ENCODE measurements around the gene BCS1L. TPM values are rescaled to one million over a fixed set of nuclear protein-coding genes. Genes with fewer than 3 reads are reported as not detected.

BCS1L gene
- total RNA-seq, 1 donor from 2014 or later: 45.2 TPM

- no peak overlapping the region for H3K27ac Mint-ChIP-seq (ENCODE audit: unreplicated experiment)
- H3K9me3 Mint-ChIP-seq: no peaks in the 10 kb centered on the region
- TF ChIP-seq, protein P1, sequence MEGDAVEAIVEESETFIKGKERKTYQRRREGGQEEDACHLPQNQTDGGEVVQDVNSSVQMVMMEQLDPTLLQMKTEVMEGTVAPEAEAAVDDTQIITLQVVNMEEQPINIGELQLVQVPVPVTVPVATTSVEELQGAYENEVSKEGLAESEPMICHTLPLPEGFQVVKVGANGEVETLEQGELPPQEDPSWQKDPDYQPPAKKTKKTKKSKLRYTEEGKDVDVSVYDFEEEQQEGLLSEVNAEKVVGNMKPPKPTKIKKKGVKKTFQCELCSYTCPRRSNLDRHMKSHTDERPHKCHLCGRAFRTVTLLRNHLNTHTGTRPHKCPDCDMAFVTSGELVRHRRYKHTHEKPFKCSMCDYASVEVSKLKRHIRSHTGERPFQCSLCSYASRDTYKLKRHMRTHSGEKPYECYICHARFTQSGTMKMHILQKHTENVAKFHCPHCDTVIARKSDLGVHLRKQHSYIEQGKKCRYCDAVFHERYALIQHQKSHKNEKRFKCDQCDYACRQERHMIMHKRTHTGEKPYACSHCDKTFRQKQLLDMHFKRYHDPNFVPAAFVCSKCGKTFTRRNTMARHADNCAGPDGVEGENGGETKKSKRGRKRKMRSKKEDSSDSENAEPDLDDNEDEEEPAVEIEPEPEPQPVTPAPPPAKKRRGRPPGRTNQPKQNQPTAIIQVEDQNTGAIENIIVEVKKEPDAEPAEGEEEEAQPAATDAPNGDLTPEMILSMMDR (conservative IDR thresholded peaks at IDR 0.05): no peak
- peaks cover 9% of the 10 kb centered on the region for H3K36me3 Mint-ChIP-seq (ENCODE audit: low read depth)
- peak overlapping the region; percentile 32 for H3K4me3 Mint-ChIP-seq
- peaks cover 8% of the 10 kb centered on the region for H3K4me1 Mint-ChIP-seq
- H3K27me3 Mint-ChIP-seq (ENCODE audit: low read depth): no peaks in the 10 kb centered on the region
- no peak for DNase-seq (ENCODE audit: low read depth, low spot score)
Measured at GRCh38 chr2:218664653-218665052, 5.2 kb downstream of the BCS1L start.

- Mint-ChIP-seq H3K9me3 (no peaks in the 10 kb centered on the region), H3K4me3 (peak overlapping the region; percentile 97), H3K27ac (ENCODE audit: unreplicated experiment) (peak overlapping the region; percentile 99), H3K4me1 (peaks cover 20% of the 10 kb centered on the region), H3K27me3 (ENCODE audit: low read depth) (no peaks in the 10 kb centered on the region), H3K36me3 (ENCODE audit: low read depth) (peaks cover 2% of the 10 kb centered on the region)
- no peak for DNase-seq (ENCODE audit: low read depth, low spot score)
- TF ChIP-seq, protein P1 (conservative IDR thresholded peaks at IDR 0.05): no peak
Measured at GRCh38 chr2:218671097-218671653, 11.7 kb downstream of the BCS1L start.

DNA sequence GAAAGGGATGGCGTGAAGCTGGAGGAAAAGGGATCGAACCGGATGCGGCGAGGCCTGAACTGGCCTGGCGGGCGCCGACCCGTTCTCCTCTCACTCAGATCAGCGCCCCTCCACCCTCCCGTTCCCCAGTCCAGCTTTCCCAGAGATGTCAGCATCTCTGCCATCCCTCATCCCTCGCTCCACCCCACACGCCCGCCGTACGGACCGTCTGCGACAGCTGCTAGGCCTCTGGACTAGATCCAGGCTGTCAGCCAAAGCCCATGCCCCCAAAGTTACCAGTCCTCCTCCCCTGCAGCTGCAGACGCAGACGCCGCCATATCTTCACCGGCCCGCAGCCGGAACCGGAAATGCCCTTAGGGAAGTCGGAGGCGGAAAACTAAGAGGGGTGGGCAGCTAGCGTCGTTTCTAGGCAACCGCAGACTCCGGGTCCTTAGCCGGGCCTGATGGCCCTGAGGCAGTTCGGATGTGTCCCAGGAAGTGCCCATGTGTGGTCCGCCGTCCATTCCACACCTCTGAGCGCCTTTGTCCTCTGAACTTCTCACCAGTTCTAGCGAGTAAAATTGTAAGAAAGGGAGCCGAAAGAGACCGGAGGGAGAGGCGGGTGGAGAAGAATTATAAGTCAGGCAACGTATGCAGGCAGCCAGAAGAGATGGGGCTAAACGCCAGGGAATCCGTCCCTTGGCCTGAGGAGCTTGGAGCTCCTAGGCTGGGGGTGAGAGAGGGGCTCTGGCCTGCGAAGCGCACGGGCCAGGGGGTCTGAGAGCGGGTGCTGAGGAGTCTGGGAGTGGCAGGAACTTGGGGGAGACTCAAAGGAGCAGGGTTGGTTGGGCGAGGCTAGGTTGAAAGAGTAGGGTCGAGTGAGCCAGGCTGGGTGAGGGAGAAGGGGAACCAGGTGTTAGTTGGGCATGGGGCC is 12.4 kb downstream of the BCS1L start, which contains the start of the genes RNF25 and STK36:
Gene RNF25, minus strand, starts transcription at position 349 of the 913 bp plus-strand sequence. Its CDS starts 32 bp downstream, at position 317.
Gene STK36, plus strand, starts transcription at position 433 of the 913 bp plus-strand sequence. CDS start 744 bp downstream, outside the sequence.
- TF ChIP-seq, protein P1 (conservative IDR thresholded peaks at IDR 0.05): no peak
- H3K4me1 Mint-ChIP-seq: peaks cover 20% of the 10 kb centered on the region

GRCh38 chr2:218679119-218679518 is 19.6 kb downstream of the BCS1L start:
- TF ChIP-seq, protein P1 (conservative IDR thresholded peaks at IDR 0.05): no peak
- peaks cover 2% of the 10 kb centered on the region for H3K36me3 Mint-ChIP-seq (ENCODE audit: low read depth)
- H3K4me1 Mint-ChIP-seq: no peaks in the 10 kb centered on the region
- no peak overlapping the region for H3K4me3 Mint-ChIP-seq
- no peaks in the 10 kb centered on the region for H3K27me3 Mint-ChIP-seq (ENCODE audit: low read depth)
- H3K9me3 Mint-ChIP-seq: no peaks in the 10 kb centered on the region
- no peak for DNase-seq (ENCODE audit: low read depth, low spot score)
- peak overlapping the region; percentile 2 for H3K27ac Mint-ChIP-seq (ENCODE audit: unreplicated experiment)

More for the DNA sequence above, 12.4 kb downstream of the BCS1L start, which contains the start of the genes RNF25 and STK36:
- peak; percentile 72 for DNase-seq (ENCODE audit: low read depth, low spot score)
- H3K9me3 Mint-ChIP-seq: no peaks in the 10 kb centered on the region
- H3K27ac Mint-ChIP-seq (ENCODE audit: unreplicated experiment): peak within 1 kb of the TSS; percentile 99
- no peaks in the 10 kb centered on the region for H3K27me3 Mint-ChIP-seq (ENCODE audit: low read depth)
- H3K36me3 Mint-ChIP-seq (ENCODE audit: low read depth): peaks cover 2% of the 10 kb centered on the region
- H3K4me3 Mint-ChIP-seq: peak within 1 kb of the TSS; percentile 97

GRCh38 chr2:218680061-218680460 is 20.6 kb downstream of the BCS1L start:
- H3K9me3 Mint-ChIP-seq: no peaks in the 10 kb centered on the region
- H3K4me3 Mint-ChIP-seq: no peak overlapping the region
- no peak for DNase-seq (ENCODE audit: low read depth, low spot score)
- H3K27me3 Mint-ChIP-seq (ENCODE audit: low read depth): no peaks in the 10 kb centered on the region
- H3K36me3 Mint-ChIP-seq (ENCODE audit: low read depth): peaks cover 2% of the 10 kb centered on the region
- H3K27ac Mint-ChIP-seq (ENCODE audit: unreplicated experiment): no peak overlapping the region
- TF ChIP-seq, protein P1 (conservative IDR thresholded peaks at IDR 0.05): no peak
- H3K4me1 Mint-ChIP-seq: no peaks in the 10 kb centered on the region
